HG03571 (cell line): Measurements from ENCODE around the gene HHIPL1.
"Not testable (repeated sequence)": the region's sequence is repeated elsewhere in the genome, so short reads cannot be mapped to it uniquely, and the experiment has no call there.

ENCODE experiments used
- ATAC-seq: cut with Tn5 transposase; IDR thresholded peaks from one replicate; pipeline ENCODE4 v1.9.1; 2021; ENCODE audit not compliant: unreplicated experiment

HHIPL1 gene

GRCh38 chr14:99632410-99633035 is 12.4 kb upstream of the HHIPL1 start:
- ATAC-seq, result no peak

- ATAC-seq, result no peak
Measured at GRCh38 chr14:99633141-99633540, 11.8 kb upstream of the HHIPL1 start.

- no peak for ATAC-seq
Measured at GRCh38 chr14:99633918-99634317, 11.0 kb upstream of the HHIPL1 start.

GRCh38 chr14:99634443-99634842 is 10.5 kb upstream of the HHIPL1 start:
- no peak for ATAC-seq

GRCh38 chr14:99635116-99635515 is 9.8 kb upstream of the HHIPL1 start:
- ATAC-seq, result no peak

GRCh38 chr14:99636487-99636886 is 8.4 kb upstream of the HHIPL1 start:
- ATAC-seq, result no peak

GRCh38 chr14:99637624-99638023 is 7.3 kb upstream of the HHIPL1 start:
- no peak for ATAC-seq

- ATAC-seq, result not testable (repeated sequence)
Measured at GRCh38 chr14:99642771-99643170, 2.2 kb upstream of the HHIPL1 start.

- ATAC-seq, result no peak
Measured at GRCh38 chr14:99643343-99643742, 1.6 kb upstream of the HHIPL1 start.

- no peak for ATAC-seq
Measured at GRCh38 chr14:99644035-99644587, 818 bp upstream of the HHIPL1 start.

- ATAC-seq, result no peak
Measured at GRCh38 chr14:99645545-99646505, 896 bp downstream of the HHIPL1 start.

- no peak for ATAC-seq
Measured at GRCh38 chr14:99647411-99647810, 2.5 kb downstream of the HHIPL1 start.

GRCh38 chr14:99648027-99648784 is 3.3 kb downstream of the HHIPL1 start:
- no peak for ATAC-seq

GRCh38 chr14:99649219-99649618 is 4.3 kb downstream of the HHIPL1 start:
- no peak for ATAC-seq

- ATAC-seq, result no peak
Measured at GRCh38 chr14:99649643-99650042, 4.7 kb downstream of the HHIPL1 start.

- ATAC-seq, result no peak
Measured at GRCh38 chr14:99650189-99650588, 5.3 kb downstream of the HHIPL1 start.

- ATAC-seq, result no peak
Measured at GRCh38 chr14:99651953-99652746, 7.2 kb downstream of the HHIPL1 start.

GRCh38 chr14:99654235-99654985 is 9.5 kb downstream of the HHIPL1 start:
- no peak for ATAC-seq

- no peak for ATAC-seq
Measured at GRCh38 chr14:99655521-99655920, 10.6 kb downstream of the HHIPL1 start.

GRCh38 chr14:99656171-99656570 is 11.2 kb downstream of the HHIPL1 start:
- no peak for ATAC-seq
